IMR-90 (cell line): ENCODE data around the gene LSM2.
"Not testable (repeated sequence)": the region's sequence is repeated elsewhere in the genome, so short reads cannot be mapped to it uniquely, and the experiment has no call there.

ENCODE experiments used
- BHLHE40 ChIP-seq: fragments of 150-350 bp; IDR thresholded peaks from 2 replicates; pipeline ENCODE4 v1.6.1; 2016; ENCODE audit warnings: mild to moderate bottlenecking, low read depth, low read length
- CEBPB ChIP-seq: IDR thresholded peaks from 2 replicates; pipeline ENCODE4 v1.6.1; 2012; ENCODE audit warnings: low read depth, low read length, improper control_type of control experiment
- MAZ ChIP-seq: IDR thresholded peaks from 2 replicates; pipeline ENCODE4 v1.6.1; 2012; ENCODE audit warnings: low read depth, mild to moderate bottlenecking, low read length, improper control_type of control experiment, moderate library complexity, borderline replicate concordance
- MXI1 ChIP-seq: IDR thresholded peaks from 2 replicates; pipeline ENCODE4 v1.6.1; 2012; ENCODE audit warnings: low read depth, mild to moderate bottlenecking, low read length, moderate library complexity, borderline replicate concordance
- NFE2L2 ChIP-seq: fragments of 150-350 bp; IDR thresholded peaks from 2 replicates; pipeline ENCODE4 v1.6.1; 2016; ENCODE audit warnings: low read depth, mild to moderate bottlenecking, low read length
- POLR2A ChIP-seq: IDR thresholded peaks from 2 replicates; pipeline ENCODE4 v1.6.1; 2012; ENCODE audit warnings: mild to moderate bottlenecking, low read depth, low read length
- RAD21 ChIP-seq: IDR thresholded peaks from 2 replicates; pipeline ENCODE4 v1.6.1; 2012; ENCODE audit warnings: low read length, improper control_type of control experiment
- RCOR1 ChIP-seq: IDR thresholded peaks from 2 replicates; pipeline ENCODE4 v1.6.1; 2012; ENCODE audit warnings: mild to moderate bottlenecking, low read length, improper control_type of control experiment; ENCODE audit not compliant: insufficient replicate concordance
- RFX5 ChIP-seq: IDR thresholded peaks from 2 replicates; pipeline ENCODE4 v1.8.0; 2012; ENCODE audit warnings: low read depth, mild to moderate bottlenecking, low read length, moderate library complexity
- SMC3 ChIP-seq: fragments of 150-350 bp; IDR thresholded peaks from 2 replicates; pipeline ENCODE4 v1.6.1; 2016; ENCODE audit warnings: low read depth, mild to moderate bottlenecking, antibody characterized with exemption, low read length, moderate library complexity
- TF ChIP-seq, protein P1 (sequence below): conservative IDR thresholded peaks from 2 replicates; pipeline ENCODE4 v1.5.1; 2012; ENCODE audit warnings: mild to moderate bottlenecking, low read depth, low read length, improper control_type of control experiment
- TF ChIP-seq, protein P2 (sequence below): fragments of 150-350 bp; IDR thresholded peaks from 2 replicates; pipeline ENCODE4 v1.6.1; 2017; ENCODE audit warnings: mild to moderate bottlenecking, antibody characterized with exemption, low read length, low read depth

DNA sequence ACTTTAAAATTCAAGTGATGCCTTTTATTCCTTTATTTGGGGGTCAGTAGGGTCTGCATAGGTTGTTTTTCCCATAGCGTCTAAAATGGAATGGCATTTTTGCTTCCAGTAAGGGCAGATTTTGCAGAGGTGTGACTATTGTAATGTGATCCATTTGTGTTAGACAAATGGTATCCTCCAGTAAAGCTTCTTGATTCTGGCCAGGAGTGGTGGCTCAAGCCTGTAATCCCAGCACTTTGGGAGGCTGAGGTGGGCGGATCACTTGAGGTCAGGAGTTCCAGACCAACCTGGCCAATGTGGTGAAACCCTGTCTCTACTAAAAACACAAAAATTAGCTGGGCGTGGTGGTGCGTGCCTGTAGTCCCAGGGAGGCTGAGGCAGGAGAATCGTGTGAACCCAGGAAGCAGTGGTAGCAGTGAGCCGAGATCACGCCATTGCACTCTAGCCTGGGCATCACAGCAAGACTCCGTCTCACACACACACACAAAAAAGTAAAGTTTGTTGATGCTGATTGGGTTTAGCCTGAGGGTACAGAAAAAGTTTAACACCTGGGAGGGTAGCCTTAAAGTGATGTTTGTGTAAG is 11.3 kb upstream of the LSM2 start:
- TF ChIP-seq MXI1, CEBPB, POLR2A, RFX5, BHLHE40, SMC3, RAD21, MAZ, RCOR1, NFE2L2: not testable (repeated sequence)
- TF ChIP-seq, protein P1, sequence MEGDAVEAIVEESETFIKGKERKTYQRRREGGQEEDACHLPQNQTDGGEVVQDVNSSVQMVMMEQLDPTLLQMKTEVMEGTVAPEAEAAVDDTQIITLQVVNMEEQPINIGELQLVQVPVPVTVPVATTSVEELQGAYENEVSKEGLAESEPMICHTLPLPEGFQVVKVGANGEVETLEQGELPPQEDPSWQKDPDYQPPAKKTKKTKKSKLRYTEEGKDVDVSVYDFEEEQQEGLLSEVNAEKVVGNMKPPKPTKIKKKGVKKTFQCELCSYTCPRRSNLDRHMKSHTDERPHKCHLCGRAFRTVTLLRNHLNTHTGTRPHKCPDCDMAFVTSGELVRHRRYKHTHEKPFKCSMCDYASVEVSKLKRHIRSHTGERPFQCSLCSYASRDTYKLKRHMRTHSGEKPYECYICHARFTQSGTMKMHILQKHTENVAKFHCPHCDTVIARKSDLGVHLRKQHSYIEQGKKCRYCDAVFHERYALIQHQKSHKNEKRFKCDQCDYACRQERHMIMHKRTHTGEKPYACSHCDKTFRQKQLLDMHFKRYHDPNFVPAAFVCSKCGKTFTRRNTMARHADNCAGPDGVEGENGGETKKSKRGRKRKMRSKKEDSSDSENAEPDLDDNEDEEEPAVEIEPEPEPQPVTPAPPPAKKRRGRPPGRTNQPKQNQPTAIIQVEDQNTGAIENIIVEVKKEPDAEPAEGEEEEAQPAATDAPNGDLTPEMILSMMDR = not testable (repeated sequence)
- TF ChIP-seq, protein P2, sequence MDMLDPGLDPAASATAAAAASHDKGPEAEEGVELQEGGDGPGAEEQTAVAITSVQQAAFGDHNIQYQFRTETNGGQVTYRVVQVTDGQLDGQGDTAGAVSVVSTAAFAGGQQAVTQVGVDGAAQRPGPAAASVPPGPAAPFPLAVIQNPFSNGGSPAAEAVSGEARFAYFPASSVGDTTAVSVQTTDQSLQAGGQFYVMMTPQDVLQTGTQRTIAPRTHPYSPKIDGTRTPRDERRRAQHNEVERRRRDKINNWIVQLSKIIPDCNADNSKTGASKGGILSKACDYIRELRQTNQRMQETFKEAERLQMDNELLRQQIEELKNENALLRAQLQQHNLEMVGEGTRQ = not testable (repeated sequence)
